HL-60 (cell line): ENCODE results near the gene TRPM6.
"Not testable (repeated sequence)": the region's sequence is repeated elsewhere in the genome, so short reads cannot be mapped to it uniquely, and the experiment has no call there.

Experiments
- DNase-seq, 2 experiments: peaks; one replicate each; pipeline ENCODE4 v3.0.0-alpha.2; 2010 to 2020; ENCODE audit warnings: low read depth in 1 of 2, low spot score in 1 of 2
- H3K27ac ChIP-seq: fragments of 250-450 bp; sonication (Bioruptor Pico); replicated peaks from 2 replicates; pipeline ENCODE4 v1.5.1; 2020; ENCODE audit warnings: mild to moderate bottlenecking, moderate library complexity
- H3K27me3 ChIP-seq: fragments of 250-450 bp; sonication (Bioruptor Pico); 2 replicates; pipeline ENCODE4 v1.5.1; 2021; ENCODE audit warnings: mild to moderate bottlenecking, moderate library complexity; ENCODE audit not compliant: insufficient read depth, poor library complexity, severe bottlenecking
- H3K4me3 ChIP-seq: replicated peaks from 2 replicates; pipeline ENCODE4 v1.5.1; 2011; ENCODE audit warnings: mild to moderate bottlenecking, control low read depth, low read length; ENCODE audit not compliant: insufficient read depth
- CTCF ChIP-seq: IDR thresholded peaks from one replicate; pipeline ENCODE4 v1.5.1; 2011; ENCODE audit warnings: low read length, control low read depth, inconsistent platforms; ENCODE audit not compliant: insufficient read depth
- GABPA ChIP-seq: IDR thresholded peaks from 2 replicates; pipeline ENCODE4 v1.6.1; 2012; ENCODE audit warnings: low read depth
- POLR2AphosphoS5 ChIP-seq: IDR thresholded peaks from 2 replicates; pipeline ENCODE4 v1.6.1; 2012; ENCODE audit warnings: low read depth
- REST ChIP-seq: IDR thresholded peaks from 2 replicates; pipeline ENCODE4 v1.6.1; 2012; ENCODE audit warnings: low read depth; ENCODE audit not compliant: insufficient replicate concordance
- SPI1 ChIP-seq: IDR thresholded peaks from 2 replicates; pipeline ENCODE4 v1.6.1; 2012; ENCODE audit warnings: low read depth, mild to moderate bottlenecking, borderline replicate concordance

The TRPM6 gene

GRCh38 chr9:74858751-74859414 lies 28.8 kb downstream of the TRPM6 start:
- no peak overlapping the region for H3K4me3 ChIP-seq
- peaks cover 2% of the 10 kb centered on the region for H3K27me3 ChIP-seq
- DNase-seq, result no peak
- no peak overlapping the region for H3K27ac ChIP-seq
- no peak for TF ChIP-seq GABPA

- TF ChIP-seq SPI1 (no peak), GABPA (no peak), POLR2AphosphoS5 (no peak), CTCF (no peak), REST (no peak)
- no peak overlapping the region for H3K27ac ChIP-seq
- peaks cover 2% of the 10 kb centered on the region for H3K27me3 ChIP-seq
- no peak for DNase-seq
- H3K4me3 ChIP-seq, result no peak overlapping the region
Observed at GRCh38 chr9:74856989-74857388, 30.7 kb downstream of the TRPM6 start.

- DNase-seq, result no peak
- no peak overlapping the region for H3K4me3 ChIP-seq
- TF ChIP-seq SPI1 (no peak), POLR2AphosphoS5 (no peak), CTCF (no peak), REST (no peak), GABPA (no peak)
- H3K27me3 ChIP-seq, result peaks cover 2% of the 10 kb centered on the region
- H3K27ac ChIP-seq, result no peak overlapping the region
Observed at GRCh38 chr9:74855072-74855471, 32.6 kb downstream of the TRPM6 start.

GRCh38 chr9:74853024-74853423 lies 34.7 kb downstream of the TRPM6 start:
- not testable (repeated sequence) for DNase-seq

GRCh38 chr9:74848153-74848525 lies 39.6 kb downstream of the TRPM6 start:
- H3K4me3 ChIP-seq, result no peak overlapping the region
- no peaks in the 10 kb centered on the region for H3K27me3 ChIP-seq
- H3K27ac ChIP-seq, result no peak overlapping the region
- TF ChIP-seq CTCF (no peak), GABPA (no peak), SPI1 (no peak), POLR2AphosphoS5 (no peak), REST (no peak)
- no peak for DNase-seq

More at GRCh38 chr9:74853024-74853423, 34.7 kb downstream of the TRPM6 start:
- not testable (repeated sequence) for H3K27ac ChIP-seq, H3K4me3 ChIP-seq, H3K27me3 ChIP-seq
